ENCODE results near the gene HPF1. TPM values are rescaled to one million over a fixed set of nuclear protein-coding genes. Genes with fewer than 3 reads are reported as not detected.

HPF1 gene
- total and polyA plus RNA-seq, 2 of the 13 experiments (the other 11 are each of a cell fraction or from before 2014, with no cell fraction given), result 5.1 to 14.8 TPM

GRCh38 chr4:169758401-169758962 lies 738 bp upstream of the HPF1 start:
- ChIA-PET POLR2A (no interaction called here), CTCF (ENCODE audit: low intra/inter-chr PET ratio, low total read pairs) (no interaction called here)
- Histone ChIP-seq H3K9ac (ENCODE audit: insufficient read depth, low read depth, low read length) (no peak overlapping the region), H3K79me2 (ENCODE audit: insufficient read depth, low read length) (no peaks in the 10 kb centered on the region), H4K20me1 (ENCODE audit: insufficient read depth, low read length) (no peaks in the 10 kb centered on the region), H3K27ac (ENCODE audit: extremely low read length, insufficient read depth, low read length) (no peak overlapping the region), H3K4me3 (replicated peaks in 1 of 3; ENCODE audit: insufficient read depth in 1 of 3, low read depth in 2 of 3, low read length in 3 of 3) (peak overlapping the region in 2 of 3 experiments; percentile 76 to 85; a peak in 2 of 6 replicates), H3K4me1 (ENCODE audit: insufficient read depth, low read length) (peaks cover 14% of the 10 kb centered on the region), H3K4me2 (ENCODE audit: low read depth, low read length) (peak overlapping the region; percentile 78), H3K9me3 (ENCODE audit: low read length) (no peaks in the 10 kb centered on the region), H3K27me3 (ENCODE audit: control insufficient read depth in 1 of 2, insufficient read depth in 2 of 2, low read length in 2 of 2) (no peaks in the 10 kb centered on the region; a peak in 1 of 5 replicates), H2AFZ (ENCODE audit: low read length) (peak overlapping the region; percentile 54), H3K36me3 (replicated peaks in 1 of 2; ENCODE audit: control insufficient read depth in 1 of 2, insufficient read depth in 2 of 2, low read length in 2 of 2) (no peaks in the 10 kb centered on the region)
- DNase-seq (ENCODE audit: low spot score) (no peak), ATAC-seq (no peak), FAIRE-seq (no peak)
- intact Hi-C loops (cut with micrococcal nuclease; ENCODE audit: unreplicated experiment), result loop anchor here (5.0 kb wide), 1 partner anchor 269 kb away; the partner anchor contains the start of gene MFAP3L
- no TSS peak for BruUV-seq (replicated peaks)
- in situ Hi-C loops (cut with HindIII; ENCODE audit: extremely low pct_ligation_motif_present, low pct_unique_long_range_greater_than_20kb), result no loop called here
- no peak for TF ChIP-seq ZNF597 (CRISPR knock-in tag; IDR thresholded peaks at IDR 0.05)
- no peak for TF ChIP-seq MXD1 (CRISPR knock-in tag; IDR thresholded peaks at IDR 0.05)
- TF ChIP-seq ZNF800 (CRISPR knock-in tag; IDR thresholded peaks at IDR 0.05), result no peak
- TF ChIP-seq PHB2 (IDR thresholded peaks at IDR 0.05; ENCODE audit: partially characterized antibody), result no peak
- no peak for TF ChIP-seq ZNF703 (CRISPR knock-in tag; IDR thresholded peaks at IDR 0.05; ENCODE audit: borderline replicate concordance)
- TF ChIP-seq NFKB2 (CRISPR knock-in tag; IDR thresholded peaks at IDR 0.05; ENCODE audit: borderline replicate concordance), result no peak
- TF ChIP-seq ZNF570 (CRISPR knock-in tag; IDR thresholded peaks at IDR 0.05; ENCODE audit: borderline replicate concordance), result no peak
- TF ChIP-seq PRDM4 (CRISPR knock-in tag; IDR thresholded peaks at IDR 0.05; ENCODE audit: borderline replicate concordance), result no peak
- no peak for TF ChIP-seq ZNF414 (CRISPR knock-in tag; IDR thresholded peaks at IDR 0.05)
- 80% methylated on average over 11 of the region's 11 CpGs for WGBS (ENCODE audit: low lambda C conversion rate)

Measured in HepG2 (cell line).